ENCODE data around the gene LMCD1. TPM values are rescaled to one million over a fixed set of nuclear protein-coding genes. Genes with fewer than 3 reads are reported as not detected.

Gene LMCD1
- total RNA-seq, 1 donor from 2014 or later = 459 TPM

DNA sequence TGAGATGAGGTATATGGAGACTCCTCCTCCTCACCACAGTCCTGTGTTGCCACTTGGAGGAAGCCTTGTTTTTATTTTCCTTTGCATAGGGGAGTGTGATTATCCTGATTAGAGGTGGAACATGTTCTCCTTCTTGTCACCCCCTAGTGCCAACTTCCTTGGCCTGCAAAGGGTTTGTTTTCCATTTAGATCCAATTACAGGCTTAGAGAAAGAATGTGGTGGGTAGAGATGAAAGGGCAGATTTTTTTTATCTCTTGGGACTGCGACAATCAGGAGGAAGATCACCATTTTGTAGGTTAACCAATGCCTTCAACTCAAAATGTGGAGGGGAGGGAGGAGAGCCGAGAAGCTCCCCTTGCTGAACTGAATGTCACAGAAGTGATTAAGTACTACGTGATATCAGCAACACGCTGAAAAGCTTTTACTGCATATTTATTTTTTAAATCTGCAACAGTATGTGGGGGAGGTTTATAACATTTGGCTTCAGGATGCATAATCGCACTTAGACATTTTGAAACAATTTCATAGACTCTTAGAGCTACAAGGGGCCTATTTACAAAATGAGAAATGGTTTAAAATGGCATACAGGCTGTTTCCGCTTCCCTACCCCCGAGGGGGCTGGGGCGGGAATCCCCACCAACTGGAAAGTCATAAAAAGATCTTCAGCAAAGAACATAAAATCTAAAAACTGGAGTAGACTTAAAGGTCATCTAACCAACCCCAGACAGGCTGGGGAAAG is 2.4 kb downstream of the LMCD1 start:
- peak; percentile 54 for DNase-seq (ENCODE audit: low spot score)

GRCh38 chr3:8504611-8504973 is 3.0 kb downstream of the LMCD1 start:
- no peak for DNase-seq (ENCODE audit: low spot score)

DNA sequence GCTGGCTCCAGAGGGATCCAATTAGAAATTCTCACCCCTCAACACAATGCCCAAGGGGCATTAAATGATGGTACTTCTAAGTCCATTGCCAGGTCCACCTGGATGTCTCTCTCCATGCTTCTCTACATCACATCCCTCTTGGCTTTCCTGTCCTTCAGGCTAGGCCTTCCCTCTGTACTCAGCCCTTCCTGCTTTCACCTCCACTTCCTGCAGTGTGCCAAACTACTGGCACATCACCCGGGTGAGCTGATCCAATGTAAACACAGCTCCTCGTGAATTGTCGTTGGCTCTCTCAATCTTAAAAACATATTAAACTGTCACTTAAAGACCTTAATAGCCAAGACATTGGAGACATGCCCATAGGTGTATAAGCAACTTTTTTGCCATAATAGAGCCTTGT is 4.0 kb downstream of the LMCD1 start:
- no peak for DNase-seq (ENCODE audit: low spot score)

- DNase-seq (ENCODE audit: low spot score) = peak; percentile 91
Measured at GRCh38 chr3:8506571-8507061, 5.0 kb downstream of the LMCD1 start.

DNA sequence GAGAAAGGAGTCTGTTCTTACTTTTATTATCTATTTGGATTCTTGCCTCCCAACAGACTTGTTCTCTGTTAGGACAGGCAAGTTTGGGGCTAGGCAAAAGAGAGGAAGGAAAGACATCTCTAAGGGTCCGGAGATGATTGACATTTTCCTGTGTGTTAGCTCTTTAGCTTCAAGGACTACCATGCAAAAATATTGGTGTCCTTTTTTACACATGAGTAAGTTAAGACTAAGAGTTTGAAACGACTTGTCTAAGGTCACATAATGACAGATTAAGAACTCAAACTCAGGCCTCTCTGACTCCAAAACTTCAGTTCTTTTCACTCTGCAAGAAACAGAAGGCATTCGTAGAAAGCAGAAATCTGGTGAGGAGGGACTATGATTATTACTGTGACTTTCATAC is 5.9 kb downstream of the LMCD1 start:
- DNase-seq (ENCODE audit: low spot score) = no peak

DNA sequence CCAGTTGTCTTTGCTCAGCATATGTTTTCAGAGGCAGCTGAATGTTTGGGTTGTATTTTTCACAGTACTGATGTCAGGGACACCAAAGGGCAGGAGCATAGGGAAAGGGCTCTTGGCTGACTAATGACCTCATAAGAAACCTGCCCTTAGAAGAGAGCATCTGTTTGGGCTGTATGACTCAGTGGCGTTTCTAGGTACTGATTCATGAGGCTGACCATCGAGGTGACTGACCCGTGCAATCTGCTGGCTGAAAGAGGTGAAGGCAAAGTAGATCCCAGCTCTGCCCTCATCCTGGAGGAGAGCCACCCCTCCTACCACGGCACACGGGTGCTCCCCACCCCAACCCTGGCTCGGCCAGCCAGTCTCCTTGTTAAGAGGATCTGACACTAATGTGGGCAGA is 8.3 kb downstream of the LMCD1 start:
- DNase-seq (ENCODE audit: low spot score) = no peak

- no peak for DNase-seq (ENCODE audit: low spot score)
Measured at GRCh38 chr3:8512234-8512633, 10.6 kb downstream of the LMCD1 start.

DNA sequence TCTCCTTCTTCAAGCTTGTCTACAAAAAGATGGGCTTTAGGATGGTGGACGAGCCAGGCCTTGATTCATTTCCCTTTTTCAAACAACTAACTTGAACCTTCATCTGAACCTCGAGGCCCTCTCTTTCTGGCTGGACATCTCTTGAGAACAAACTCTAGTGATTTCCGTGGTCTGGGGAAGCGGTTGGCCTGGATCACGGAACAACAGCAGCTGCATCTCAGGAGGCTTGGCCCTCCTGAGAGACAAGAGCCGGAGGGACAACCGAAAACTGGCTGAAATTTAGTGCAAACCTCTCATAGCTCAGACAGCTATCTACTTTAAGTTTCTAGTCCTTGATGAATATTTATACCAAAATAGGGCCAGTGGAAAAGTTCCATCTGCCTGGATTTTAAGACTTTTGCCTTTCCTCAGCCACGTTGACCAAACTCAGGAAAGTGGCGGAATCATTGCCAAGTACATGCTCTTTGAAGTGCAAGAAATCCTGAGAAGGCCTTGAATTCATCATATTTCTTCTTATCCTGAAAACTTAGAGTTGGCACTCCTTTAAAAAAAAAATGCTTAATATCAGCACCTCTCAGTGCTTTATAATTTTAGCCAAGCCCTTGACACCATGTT is 14.5 kb downstream of the LMCD1 start:
- peak; percentile 73 for DNase-seq (ENCODE audit: low spot score)

GRCh38 chr3:8516783-8517182 is 15.2 kb downstream of the LMCD1 start:
- DNase-seq (ENCODE audit: low spot score) = no peak

DNA sequence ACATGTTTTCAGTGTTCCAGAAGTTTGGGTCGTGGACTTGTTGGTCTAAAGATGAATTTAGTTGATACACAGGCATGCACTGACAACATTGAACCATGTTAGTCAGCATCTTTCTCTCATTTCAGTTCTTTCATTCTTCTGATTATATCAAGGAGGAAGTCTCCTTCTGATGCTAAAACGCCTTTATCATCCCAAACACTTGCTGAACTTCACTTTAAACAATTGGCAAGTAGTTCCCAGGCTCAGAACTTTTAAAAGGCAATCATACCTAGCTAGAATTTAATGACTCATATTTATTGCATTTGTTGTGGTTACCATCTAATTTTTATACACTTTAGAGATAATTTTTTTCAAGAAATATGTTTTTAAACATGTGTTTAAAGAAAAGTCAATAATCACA is 15.9 kb downstream of the LMCD1 start:
- no peak for DNase-seq (ENCODE audit: low spot score)

DNA sequence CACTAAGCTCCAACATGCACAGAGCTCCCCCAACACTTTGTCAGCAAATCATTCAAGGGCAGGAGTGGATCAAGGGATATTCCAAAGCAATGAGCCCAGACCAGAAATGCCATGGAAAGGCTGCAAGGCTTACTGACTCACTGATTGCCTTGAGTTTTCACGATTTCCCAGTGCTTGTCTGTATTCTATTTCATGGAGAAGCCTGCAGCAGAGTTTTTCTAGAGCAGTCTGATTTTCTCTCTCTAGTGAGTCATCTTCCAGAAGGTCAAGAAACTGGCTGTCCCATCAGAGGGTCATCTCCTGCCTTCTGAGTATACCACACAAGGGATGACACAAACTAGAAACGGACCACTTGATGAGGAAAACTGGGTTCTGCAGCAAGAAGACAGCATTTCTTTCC is 16.5 kb downstream of the LMCD1 start:
- DNase-seq (ENCODE audit: low spot score) = peak; percentile 42

GRCh38 chr3:8519156-8519555 is 17.5 kb downstream of the LMCD1 start:
- DNase-seq (ENCODE audit: low spot score) = peak; percentile 82

DNA sequence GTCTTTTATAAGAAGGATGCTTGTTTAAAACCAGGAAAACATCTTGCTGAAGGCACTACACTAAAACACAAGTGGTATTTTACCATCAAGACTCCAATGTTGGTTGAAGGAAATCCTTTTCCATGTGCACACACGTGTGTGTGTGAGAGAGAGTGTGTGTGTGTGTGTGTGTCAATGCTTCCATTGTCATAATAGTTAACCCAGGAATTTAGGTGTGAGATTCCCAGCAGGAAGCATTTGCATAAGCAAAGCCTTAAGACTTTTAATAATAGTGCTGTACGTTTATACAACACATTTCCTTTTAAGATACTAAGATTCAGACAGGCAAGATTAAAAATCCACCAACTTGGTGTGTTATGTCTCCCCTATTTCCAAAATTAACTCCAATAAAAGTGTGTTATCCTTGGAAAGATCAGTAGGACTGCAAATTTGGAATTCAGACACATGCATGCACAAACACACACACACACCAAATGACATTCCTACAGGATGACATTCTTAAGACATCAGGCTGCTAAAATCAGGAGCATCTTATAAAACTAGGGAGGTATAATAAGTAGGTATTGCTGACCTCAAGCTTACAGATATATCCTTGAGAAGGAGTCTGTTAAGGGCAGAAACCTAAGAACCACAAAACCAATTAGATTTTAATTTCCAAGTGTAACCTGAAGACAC is 18.3 kb downstream of the LMCD1 start:
- DNase-seq (ENCODE audit: low spot score) = no peak

DNA sequence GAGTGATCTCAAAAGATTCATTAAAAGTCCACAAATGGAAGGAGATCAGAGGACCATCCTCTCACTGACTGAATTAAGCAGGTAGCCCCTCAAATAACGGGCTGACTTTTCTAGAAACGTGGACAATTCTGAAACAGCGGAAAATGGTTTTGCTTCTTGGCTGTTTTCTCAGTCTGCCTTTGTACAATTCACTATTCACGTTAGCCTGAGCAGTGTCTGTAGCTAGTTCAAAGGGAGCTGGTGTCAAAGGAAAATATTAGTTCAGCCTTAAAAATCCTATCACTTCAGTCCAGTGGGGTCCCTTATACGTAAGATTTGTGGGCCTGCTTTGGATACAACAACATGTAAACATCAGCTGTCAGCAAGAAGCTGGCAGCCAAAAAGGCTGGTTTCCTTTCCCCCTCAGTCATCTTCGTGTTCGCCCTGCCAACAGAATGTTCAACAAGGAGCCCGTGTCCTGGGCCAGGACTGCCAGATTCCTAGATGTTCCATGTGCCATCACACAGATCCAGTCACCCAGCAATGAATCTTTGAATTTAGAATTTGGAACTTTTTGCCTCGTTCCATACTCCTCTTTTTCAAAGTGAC is 19.3 kb downstream of the LMCD1 start:
- DNase-seq (ENCODE audit: low spot score) = no peak

GRCh38 chr3:8523041-8523440 is 21.4 kb downstream of the LMCD1 start:
- no peak for DNase-seq (ENCODE audit: low spot score)

- DNase-seq (ENCODE audit: low spot score) = no peak
Measured at GRCh38 chr3:8524249-8524648, 22.6 kb downstream of the LMCD1 start.

DNA sequence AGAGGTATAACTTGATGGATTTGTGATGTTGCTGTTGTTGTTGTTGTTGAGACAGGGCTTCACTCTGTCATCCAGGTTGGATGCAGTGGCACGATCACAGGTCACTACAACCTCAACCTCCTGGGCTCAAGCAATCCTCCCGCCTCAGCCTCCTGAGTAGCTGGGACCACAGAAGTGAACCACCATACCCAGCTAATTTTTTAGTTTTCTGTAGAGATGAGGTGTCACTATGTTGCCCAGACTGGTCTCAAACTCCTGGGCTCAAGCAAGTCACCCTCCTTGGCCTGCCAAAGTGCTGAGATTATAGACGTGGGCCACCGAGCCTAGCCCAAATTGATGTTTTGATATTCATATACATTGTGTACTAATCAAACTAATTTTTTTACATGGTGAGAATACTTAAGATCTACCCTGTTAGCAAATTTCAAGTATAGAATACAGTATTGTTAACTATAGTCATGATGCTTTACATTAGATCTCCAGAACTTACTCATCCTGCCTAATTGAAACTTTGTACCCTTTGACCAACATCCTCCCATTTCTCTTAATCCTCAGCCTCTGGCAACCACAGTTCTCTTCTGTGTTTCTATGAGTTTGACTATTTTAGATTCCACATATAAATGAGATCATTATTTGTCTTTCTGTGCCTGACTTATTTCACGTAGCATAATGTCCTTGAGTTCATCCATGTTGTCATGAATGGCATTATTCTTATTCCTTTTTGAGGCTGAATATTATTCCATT is 23.2 kb downstream of the LMCD1 start:
- DNase-seq (ENCODE audit: low spot score) = no peak

- DNase-seq (ENCODE audit: low spot score) = no peak
Measured at GRCh38 chr3:8525893-8526292, 24.3 kb downstream of the LMCD1 start.

DNA sequence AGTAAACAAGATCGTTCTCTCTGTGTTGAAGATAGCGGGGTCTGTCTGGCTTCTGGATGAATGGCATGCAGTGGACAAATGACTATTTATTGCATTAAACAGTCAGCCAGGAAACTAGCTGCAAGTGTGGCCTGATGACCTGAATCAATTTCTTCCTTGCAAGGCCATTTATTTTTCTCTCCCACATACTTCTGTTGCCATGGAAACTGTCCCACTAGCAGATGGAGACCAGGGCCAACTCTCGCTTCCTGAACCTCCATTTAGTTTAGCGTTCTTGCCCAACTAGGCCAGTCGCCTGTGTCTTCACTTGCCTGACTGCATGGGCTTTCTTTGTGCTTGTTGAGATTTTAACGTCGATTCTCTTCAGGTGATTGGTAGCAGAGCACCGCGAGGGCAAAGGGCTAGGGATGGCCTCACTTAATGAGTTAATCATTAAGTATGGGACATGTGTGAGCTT is 27.6 kb downstream of the LMCD1 start:
- DNase-seq (ENCODE audit: low spot score) = peak; percentile 50

DNA sequence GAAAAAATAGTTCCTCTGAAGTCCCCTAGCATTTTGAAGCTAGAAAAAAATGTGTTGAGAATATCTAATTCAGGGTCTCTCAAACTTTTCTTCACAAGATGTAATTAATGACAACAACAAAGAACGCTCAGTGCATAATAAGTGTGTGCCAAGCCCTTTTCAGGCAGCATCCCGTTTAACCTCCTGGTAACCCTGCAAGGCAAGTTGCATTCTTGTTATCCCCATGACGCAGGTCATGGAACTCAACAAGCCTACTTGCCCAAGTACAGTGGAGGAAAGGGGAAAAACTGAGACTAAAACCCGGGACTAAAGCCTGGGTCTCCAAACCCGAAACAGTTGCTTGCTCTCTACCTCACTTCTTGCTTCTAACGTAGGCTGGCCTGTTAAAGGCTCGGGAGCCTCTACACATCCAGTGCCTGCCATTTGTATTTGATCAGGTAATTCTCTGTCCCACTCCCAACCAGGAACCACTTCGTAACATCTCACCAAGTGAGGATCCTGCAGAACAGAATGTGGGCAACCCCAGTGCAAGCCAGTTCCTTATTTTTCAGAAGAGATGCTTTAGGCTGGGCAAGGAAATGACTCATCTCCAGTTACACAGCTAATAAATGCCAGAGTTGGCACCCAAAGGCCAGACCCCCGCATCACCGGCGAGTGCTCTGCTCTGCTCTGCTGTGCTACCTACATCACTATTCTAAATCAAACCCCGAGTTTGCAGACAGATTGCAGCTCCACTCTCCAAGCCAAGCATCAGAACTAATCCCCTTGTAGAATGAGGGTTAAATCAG is 28.3 kb downstream of the LMCD1 start:
- no peak for DNase-seq (ENCODE audit: low spot score)

GRCh38 chr3:8530581-8530980 is 29.0 kb downstream of the LMCD1 start:
- no peak for DNase-seq (ENCODE audit: low spot score)
